PC-3 (cell line): ENCODE results near the gene LPIN2. TPM values are rescaled to one million over a fixed set of nuclear protein-coding genes. Genes with fewer than 3 reads are reported as not detected.

ENCODE experiments used
- ATAC-seq: fragments of 200-7000 bp; cut with Tn5 transposase; 2 replicates; pipeline ENCODE4 v1.9.1; 2020; ENCODE audit warnings: mild to moderate bottlenecking, moderate library complexity
- BruUV-seq: library from RNA; stranded (reverse); fragments of 400-500 nt; replicated peaks from 2 replicates; lab custom pipeline; 2021; lab: Mats Ljungman, UMichigan
- CTCF ChIA-PET: fragments of 300-600 bp; sonication (Branson Sonifier 250); formaldehyde crosslinking; loops from one replicate; lab custom pipeline; 2022; ENCODE audit warnings: antibody characterized with exemption; lab: Charles Lee
- POLR2A ChIA-PET: fragments of 300-600 bp; sonication (Branson Sonifier 250); formaldehyde crosslinking; loops from one replicate; lab custom pipeline; 2022; ENCODE audit warnings: antibody characterized with exemption; ENCODE audit not compliant: unreplicated experiment; lab: Charles Lee
- DNase-seq: peaks from one replicate; pipeline ENCODE4 v3.0.0-alpha.2; 2015
- H2AFZ ChIP-seq: fragments of 300-600 bp; sonication (generic); 2 replicates; pipeline ENCODE4 v1.6.0; 2016; ENCODE audit warnings: antibody characterized with exemption, low read length
- H3F3A ChIP-seq: fragments of 300-600 bp; sonication (generic); one replicate; pipeline ENCODE4 v1.6.0; 2017; ENCODE audit warnings: antibody characterized with exemption, low read length, control low read depth, mild to moderate bottlenecking; ENCODE audit not compliant: unreplicated experiment
- H3K27ac ChIP-seq: fragments of 300-600 bp; sonication (generic); 2 replicates; pipeline ENCODE4 v1.5.1; 2016; ENCODE audit warnings: mild to moderate bottlenecking, low read length
- H3K27me3 ChIP-seq: fragments of 300-600 bp; sonication (generic); 2 replicates; pipeline ENCODE4 v1.6.1; 2016; ENCODE audit warnings: low read length, mixed read lengths
- H3K36me3 ChIP-seq: fragments of 300-600 bp; sonication (generic); 2 replicates; pipeline ENCODE4 v1.6.1; 2016; ENCODE audit warnings: low read depth, mixed run types, low read length, mixed read lengths
- H3K4me1 ChIP-seq: fragments of 300-600 bp; sonication (generic); 2 replicates; pipeline ENCODE4 v1.5.1; 2016; ENCODE audit warnings: low read length; ENCODE audit not compliant: insufficient read depth
- H3K4me2 ChIP-seq: fragments of 300-600 bp; sonication (generic); 2 replicates; pipeline ENCODE4 v1.6.0; 2016; ENCODE audit warnings: low read length
- H3K4me3 ChIP-seq: fragments of 300-600 bp; sonication (generic); 2 replicates; pipeline ENCODE4 v1.5.1; 2016; ENCODE audit warnings: mild to moderate bottlenecking, low read length, mixed read lengths
- H3K79me2 ChIP-seq: fragments of 300-600 bp; sonication (generic); 2 replicates; pipeline ENCODE4 v1.6.1; 2017; ENCODE audit warnings: low read length, mixed read lengths
- H3K9ac ChIP-seq: fragments of 300-600 bp; sonication (generic); 2 replicates; pipeline ENCODE4 v1.6.0; 2016; ENCODE audit warnings: mild to moderate bottlenecking, low read length
- H3K9me2 ChIP-seq: fragments of 300-600 bp; sonication (generic); replicated peaks from 2 replicates; pipeline ENCODE4 v1.6.1; 2016; ENCODE audit warnings: mixed run types, low read length, mixed read lengths
- H3K9me3 ChIP-seq: fragments of 300-600 bp; sonication (generic); 2 replicates; pipeline ENCODE4 v1.6.1; 2016; ENCODE audit warnings: low read length, mixed read lengths
- H4K20me1 ChIP-seq: fragments of 300-600 bp; sonication (generic); 2 replicates; pipeline ENCODE4 v1.6.1; 2016; ENCODE audit warnings: low read length, mixed read lengths
- CTCF ChIP-seq: fragments of 300-600 bp; sonication (generic); conservative IDR thresholded peaks from 2 replicates; pipeline ENCODE4 v1.5.1; 2017; ENCODE audit warnings: antibody characterized with exemption, low read depth, mild to moderate bottlenecking, low read length
- EZH2 ChIP-seq: fragments of 300-600 bp; sonication (generic); IDR thresholded peaks from one replicate; pipeline ENCODE4 v1.6.1; 2017; ENCODE audit warnings: antibody characterized with exemption, mild to moderate bottlenecking, low read length; ENCODE audit not compliant: unreplicated experiment
- EZH2phosphoT487 ChIP-seq: fragments of 300-600 bp; sonication (generic); IDR thresholded peaks from 2 replicates; pipeline ENCODE4 v1.6.1; 2018; ENCODE audit warnings: mild to moderate bottlenecking, antibody characterized with exemption, low read length, borderline replicate concordance
- intact Hi-C: fragments of 100-400 bp; cut with micrococcal nuclease; formaldehyde crosslinking; loops from 2 replicates; pipeline ENCODE4 v1.9.0; 2023
- total RNA-seq: library from RNA; depleted of rRNA; stranded (reverse); fragments of >200 nt; gene quantifications from 2 replicates; pipeline ENCODE4 v1.2.3, GENCODE V29; 2014

Gene LPIN2
- total RNA-seq, 1 experiment from 2014 or later = 9.8 TPM

GRCh38 chr18:2982452-2983269 lies 30.3 kb downstream of the LPIN2 start:
- Histone ChIP-seq H3K9me3 (no peaks in the 10 kb centered on the region), H3K4me1 (peaks cover 42% of the 10 kb centered on the region), H3K36me3 (no peaks in the 10 kb centered on the region), H3K27ac (peak overlapping the region; percentile 79), H3K27me3 (no peaks in the 10 kb centered on the region), H3K4me3 (no peak overlapping the region), H3K4me2 (peak overlapping the region; percentile 72; the same call in 1 of the 2 replicates), H4K20me1 (no peaks in the 10 kb centered on the region), H3K79me2 (peaks cover 43% of the 10 kb centered on the region), H3K9ac (peak overlapping the region; percentile 53; the same call in 1 of the 2 replicates), H3F3A (peaks cover 8% of the 10 kb centered on the region), H2AFZ (no peak overlapping the region), H3K9me2 (no peaks in the 10 kb centered on the region)
- ChIA-PET CTCF (interaction anchor here (0.6 kb wide), 1 partner anchor 32 kb away, joined by 3 read pairs; no protein-coding TSS in a partner anchor), POLR2A (no interaction called here)
- TF ChIP-seq CTCF = no peak
- no peak for TF ChIP-seq EZH2phosphoT487
- no peak for TF ChIP-seq EZH2
- DNase-seq = no peak
- BruUV-seq = no TSS peak
- intact Hi-C loops = loop anchor here (5.0 kb wide), 1 partner anchor 35 kb away; no protein-coding TSS in a partner anchor
- no peak for ATAC-seq

- Histone ChIP-seq H3K4me3 (peak overlapping the region; percentile 44; the same call in 1 of the 2 replicates), H3K9me3 (no peaks in the 10 kb centered on the region), H3K36me3 (no peaks in the 10 kb centered on the region), H2AFZ (no peak overlapping the region), H3K4me1 (peaks cover 42% of the 10 kb centered on the region), H3F3A (peaks cover 8% of the 10 kb centered on the region), H4K20me1 (no peaks in the 10 kb centered on the region), H3K27me3 (no peaks in the 10 kb centered on the region), H3K4me2 (peak overlapping the region; percentile 72), H3K9me2 (no peaks in the 10 kb centered on the region), H3K79me2 (peaks cover 45% of the 10 kb centered on the region), H3K9ac (peak overlapping the region; percentile 53), H3K27ac (peak overlapping the region; percentile 79)
- DNase-seq = no peak
- ATAC-seq = no peak
- ChIA-PET POLR2A (no interaction called here), CTCF (no interaction called here)
- intact Hi-C loops = loop anchor here (5.0 kb wide), 1 partner anchor 35 kb away; no protein-coding TSS in a partner anchor
- BruUV-seq = no TSS peak
- no peak for TF ChIP-seq EZH2
- no peak for TF ChIP-seq EZH2phosphoT487
- no peak for TF ChIP-seq CTCF
Measured at GRCh38 chr18:2982022-2982421, 30.9 kb downstream of the LPIN2 start.
